GM12878 (cell line): Measurements from ENCODE around the gene LAD1. TPM values are rescaled to one million over a fixed set of nuclear protein-coding genes. Genes with fewer than 3 reads are reported as not detected.

Experiments
- ATAC-seq: fragments of 200-7000 bp; cut with Tn5 transposase; 3 replicates; pipeline ENCODE4 v1.9.1; 2020; ENCODE audit warnings: mild to moderate bottlenecking, moderate library complexity
- BruUV-seq: library from RNA; stranded (reverse); fragments of 400-500 nt; replicated peaks from 2 replicates; lab custom pipeline; 2021; lab: Mats Ljungman, UMichigan
- CTCF ChIA-PET: fragments of 300-600 bp; sonication (Branson Sonifier 250); formaldehyde crosslinking; extraction: SDS; loops from one replicate; lab custom pipeline; 2021; ENCODE audit warnings: inconsistent platforms; lab: Yijun Ruan, JAX
- POLR2A ChIA-PET: fragments of 350-600 bp; formaldehyde crosslinking; extraction: SDS; loops from one replicate; lab custom pipeline; 2021; ENCODE audit warnings: inconsistent platforms; lab: Charles Lee
- RAD21 ChIA-PET: fragments of 300-600 bp; sonication (Branson Sonifier 250); formaldehyde crosslinking; loops from one replicate; lab custom pipeline; 2023; ENCODE audit warnings: antibody characterized with exemption; ENCODE audit not compliant: unreplicated experiment; lab: Charles Lee
- SMC1A ChIA-PET: fragments of 300-600 bp; sonication (Branson Sonifier 250); formaldehyde crosslinking; loops from one replicate; lab custom pipeline; 2023; ENCODE audit not compliant: unreplicated experiment, uncharacterized antibody; lab: Charles Lee
- DNase-seq: peaks from one replicate; pipeline ENCODE4 v3.0.0-alpha.2; 2011; ENCODE audit warnings: low read depth, low spot score
- FAIRE-seq: peaks from 3 replicates; lab custom pipeline; 2011; peaks lifted over from hg19 to GRCh38; lab: Jason Lieb, UNC
- H2AFZ ChIP-seq: 2 replicates; pipeline ENCODE4 v1.6.0; 2011; ENCODE audit warnings: low read depth, low read length, control low read depth; ENCODE audit not compliant: control insufficient read depth
- H3K27ac ChIP-seq: 2 replicates; pipeline ENCODE4 v1.5.1; 2011; ENCODE audit warnings: control low read depth; ENCODE audit not compliant: control insufficient read depth, insufficient read depth
- H3K27me3 ChIP-seq, 2 experiments: replicated peaks in 1 of 2; 2 replicates each; pipeline versions ENCODE4 v1.6.0 to v1.6.1; 2011; ENCODE audit warnings: low read length in 1 of 2; ENCODE audit not compliant: control insufficient read depth in 2 of 2, insufficient read depth in 2 of 2
- H3K36me3 ChIP-seq, 2 experiments: 2 replicates each; pipeline ENCODE4 v1.5.1; 2011; ENCODE audit warnings: low read length in 1 of 2; ENCODE audit not compliant: control insufficient read depth in 2 of 2, insufficient read depth in 2 of 2
- H3K4me1 ChIP-seq: 2 replicates; pipeline ENCODE4 v1.6.1; 2011; ENCODE audit warnings: mild to moderate bottlenecking, low read length, moderate library complexity, mixed read lengths; ENCODE audit not compliant: control insufficient read depth, insufficient read depth
- H3K4me2 ChIP-seq: 2 replicates; pipeline ENCODE4 v1.6.0; 2011; ENCODE audit warnings: control low read depth; ENCODE audit not compliant: control insufficient read depth, insufficient read depth
- H3K4me3 ChIP-seq: fragments of 200-600 bp; sonication (generic); 2 replicates; pipeline ENCODE4 v1.5.1; 2016
- H3K79me2 ChIP-seq: 2 replicates; pipeline ENCODE4 v1.6.0; 2011; ENCODE audit warnings: low read length; ENCODE audit not compliant: control insufficient read depth, insufficient read depth
- H3K9ac ChIP-seq: 2 replicates; pipeline ENCODE4 v1.8.0; 2011; ENCODE audit warnings: low read length, control low read depth, mixed read lengths; ENCODE audit not compliant: control insufficient read depth, insufficient read depth
- H3K9me3 ChIP-seq: replicated peaks from 3 replicates; pipeline ENCODE4 v1.5.1; 2011; ENCODE audit warnings: mild to moderate bottlenecking, low read length; ENCODE audit not compliant: control insufficient read depth, insufficient read depth
- H4K20me1 ChIP-seq: 2 replicates; pipeline ENCODE4 v1.6.0; 2011; ENCODE audit not compliant: control insufficient read depth, insufficient read depth
- CREM ChIP-seq: IDR thresholded peaks from 2 replicates; pipeline ENCODE4 v1.6.1; 2014; ENCODE audit warnings: antibody characterized with exemption, low read depth
- RAD21 ChIP-seq: IDR thresholded peaks from 2 replicates; pipeline ENCODE4 v1.6.1; 2011; ENCODE audit warnings: mild to moderate bottlenecking, low read depth, low read length, moderate library complexity; ENCODE audit not compliant: insufficient read depth
- RUNX3 ChIP-seq: IDR thresholded peaks from 2 replicates; pipeline ENCODE4 v1.6.1; 2012; ENCODE audit warnings: low read length, inconsistent platforms
- SMC3 ChIP-seq: IDR thresholded peaks from 2 replicates; pipeline ENCODE4 v1.6.1; 2011; ENCODE audit warnings: low read length, improper control_type of control experiment, borderline replicate concordance
- WGBS: methylation state at CpG from one replicate; pipeline ENCODE4 v1.1.6; 2016; ENCODE audit warnings: low lambda C conversion rate; ENCODE audit not compliant: insufficient replicate concordance, insufficient coverage; ENCODE audit errors: missing lambda C conversion rate; 5-methylcytosine and 5-hydroxymethylcytosine counted together
- in situ Hi-C: fragments of 300-500 bp; cut with MboI; formaldehyde crosslinking; loops from 9 replicates; pipeline ENCODE4 v1.14.3; 2018; ENCODE audit warnings: mixed read lengths
- intact Hi-C: fragments of 100-400 bp; cut with micrococcal nuclease; formaldehyde crosslinking; loops from one replicate; pipeline ENCODE4 v1.14.2; 2022; ENCODE audit not compliant: unreplicated experiment
- polyA plus RNA-seq, 11 experiments: library from polyadenylated mRNA; depleted of rRNA in 4 of 11; unstranded in 6 of 11; stranded (reverse) in 5 of 11; fragments of >200 nt; fragmentation: Nextera tagmentation in 4 of 11; fragmentation: Illumina TruSeq in 1 of 11; extraction: Ambion mirVana in 4 of 11; extraction: Trizol in 1 of 11; gene quantifications; 1 replicate in 1 of 11; 2 replicates in 10 of 11; pipeline versions ENCODE4 v1.2.1 to v1.2.3, GENCODE V29; 2011 to 2016; ENCODE audit warnings: inconsistent platforms in 2 of 11, missing spikeins in 2 of 11, low read depth in 1 of 11
- total RNA-seq, 4 experiments: library from RNA; depleted of rRNA in 3 of 4; stranded (reverse); fragments of >200 nt in 3 of 4; fragmentation: Illumina TruSeq in 1 of 4; extraction: Trizol in 1 of 4; gene quantifications; 2 replicates each; pipeline versions ENCODE4 v1.2.1 to v1.2.3, GENCODE V29; 2013 to 2021
- TF ChIP-seq, protein P1 (sequence below), 3 experiments: IDR thresholded peaks in 2 of 3; conservative IDR thresholded peaks in 1 of 3; 2 replicates each; pipeline ENCODE4 v1.5.1; 2011; ENCODE audit warnings: low read depth in 3 of 3, low read length in 3 of 3, mild to moderate bottlenecking in 3 of 3, control low read depth in 2 of 3, moderate library complexity in 2 of 3, inconsistent platforms in 1 of 3, mixed read lengths in 1 of 3; ENCODE audit not compliant: control insufficient read depth in 2 of 3, insufficient read depth in 1 of 3; ENCODE audit errors: extremely low read depth in 1 of 3

The LAD1 gene
- total and polyA plus RNA-seq, 10 of the 15 experiments (the other 5 are each of a cell fraction or from before 2014, with no cell fraction given): 0.05 to 0.48 (median 0.32) TPM; not detected in 3

DNA sequence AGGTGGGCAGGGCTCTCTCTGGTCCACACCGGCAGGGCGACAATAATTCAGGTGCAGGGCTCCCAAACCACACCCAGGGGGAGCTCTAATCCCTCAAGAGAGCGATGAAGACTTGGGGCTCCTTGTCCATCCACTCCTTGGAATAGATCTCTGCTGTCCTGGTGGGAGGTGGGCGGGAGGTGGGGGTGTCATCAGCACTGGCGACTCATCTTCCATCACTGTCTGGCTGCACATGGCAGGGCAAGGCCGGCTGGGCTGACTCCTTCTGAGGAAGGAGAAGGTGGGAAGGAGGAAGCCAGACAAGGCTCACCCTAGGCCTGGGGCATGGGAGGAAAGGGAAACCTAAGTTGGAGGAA lies 50.9 kb downstream of the LAD1 start:
- Histone ChIP-seq H3K4me3 (no peak overlapping the region), H3K9ac (no peak overlapping the region), H4K20me1 (no peaks in the 10 kb centered on the region), H3K27me3 (peaks cover 0 to 3% of the 10 kb centered on the region in 2 experiments; a peak in 2 of 4 replicates), H3K36me3 (no peaks in the 10 kb centered on the region), H3K79me2 (no peaks in the 10 kb centered on the region), H3K4me1 (no peaks in the 10 kb centered on the region), H3K9me3 (no peaks in the 10 kb centered on the region), H2AFZ (no peak overlapping the region), H3K4me2 (no peak overlapping the region), H3K27ac (no peak overlapping the region)
- BruUV-seq: no TSS peak
- WGBS: 1% methylated on average over 6 of the region's 6 CpGs
- SMC1A ChIA-PET: interaction anchor here (1.4 to 2.6 kb wide), 5 partner anchors 12 to 164 kb away, joined by 3 to 11 read pairs (median 6); no protein-coding TSS in a partner anchor
- TF ChIP-seq, protein P1, sequence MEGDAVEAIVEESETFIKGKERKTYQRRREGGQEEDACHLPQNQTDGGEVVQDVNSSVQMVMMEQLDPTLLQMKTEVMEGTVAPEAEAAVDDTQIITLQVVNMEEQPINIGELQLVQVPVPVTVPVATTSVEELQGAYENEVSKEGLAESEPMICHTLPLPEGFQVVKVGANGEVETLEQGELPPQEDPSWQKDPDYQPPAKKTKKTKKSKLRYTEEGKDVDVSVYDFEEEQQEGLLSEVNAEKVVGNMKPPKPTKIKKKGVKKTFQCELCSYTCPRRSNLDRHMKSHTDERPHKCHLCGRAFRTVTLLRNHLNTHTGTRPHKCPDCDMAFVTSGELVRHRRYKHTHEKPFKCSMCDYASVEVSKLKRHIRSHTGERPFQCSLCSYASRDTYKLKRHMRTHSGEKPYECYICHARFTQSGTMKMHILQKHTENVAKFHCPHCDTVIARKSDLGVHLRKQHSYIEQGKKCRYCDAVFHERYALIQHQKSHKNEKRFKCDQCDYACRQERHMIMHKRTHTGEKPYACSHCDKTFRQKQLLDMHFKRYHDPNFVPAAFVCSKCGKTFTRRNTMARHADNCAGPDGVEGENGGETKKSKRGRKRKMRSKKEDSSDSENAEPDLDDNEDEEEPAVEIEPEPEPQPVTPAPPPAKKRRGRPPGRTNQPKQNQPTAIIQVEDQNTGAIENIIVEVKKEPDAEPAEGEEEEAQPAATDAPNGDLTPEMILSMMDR (IDR thresholded peaks at IDR 0.05 in 2 of 3, conservative IDR thresholded peaks at IDR 0.05 in 1 of 3; ENCODE audit: control insufficient read depth in 2 of 3, extremely low read depth in 1 of 3, insufficient read depth in 1 of 3, low read depth in 3 of 3, low read length in 3 of 3): peak; percentile 72 to 78 (median 74)
- TF ChIP-seq RAD21 (peak; percentile 58), RUNX3 (peak; percentile 45; the same call in 1 of the 2 replicates), SMC3 (peak; percentile 55), CREM (no peak)
- FAIRE-seq (no peak), DNase-seq (no peak), ATAC-seq (peak; percentile 89)
- in situ Hi-C loops (no loop called here), intact Hi-C loops (loop anchor here (1.0 to 5.0 kb wide), 2 partner anchors 60 to 96 kb away; no protein-coding TSS in a partner anchor)
- CTCF ChIA-PET: interaction anchor here (0.7 to 4.8 kb wide), 17 partner anchors 11 to 376 kb away, joined by 3 to 46 read pairs (median 7); no protein-coding TSS in a partner anchor
- RAD21 ChIA-PET: interaction anchor here (1.0 to 4.4 kb wide), 5 partner anchors 10 to 164 kb away, joined by 3 to 19 read pairs (median 8); no protein-coding TSS in a partner anchor
- POLR2A ChIA-PET: no interaction called here
